ENCODE results near the gene HDAC7. TPM values are rescaled to one million over a fixed set of nuclear protein-coding genes. Genes with fewer than 3 reads are reported as not detected.
"Not testable (repeated sequence)": the region's sequence is repeated elsewhere in the genome, so short reads cannot be mapped to it uniquely, and the experiment has no call there.

The HDAC7 gene
- total RNA-seq, 1 donor: 48.9 TPM

GRCh38 chr12:47818467-47819137 is 1.1 kb downstream of the HDAC7 start:
- H3K4me3 ChIP-seq (ENCODE audit: low read depth, low read length): peak overlapping the region; percentile 88
- TF ChIP-seq CTCF (IDR thresholded peaks at IDR 0.05; ENCODE audit: insufficient read depth, low read length): no peak
- DNase-seq (ENCODE audit: low read depth): no peak

DNA sequence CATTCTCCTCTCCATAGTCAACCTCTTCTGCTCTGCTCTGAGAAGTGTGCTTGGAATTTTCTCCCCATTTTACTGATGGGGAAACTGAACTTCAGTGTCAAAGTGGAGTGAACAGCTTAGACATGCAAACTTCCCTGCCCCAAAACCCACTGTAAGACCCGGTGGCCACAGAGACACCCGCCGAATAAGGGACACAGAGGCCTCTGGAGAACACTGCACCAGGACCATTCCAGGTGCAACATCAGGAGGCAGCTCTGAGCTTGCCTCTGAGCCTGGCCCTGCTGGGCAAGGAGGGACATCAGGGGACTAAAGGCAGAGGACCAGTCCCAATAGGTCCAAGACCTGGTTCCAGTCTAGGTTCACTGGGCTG is 1.7 kb downstream of the HDAC7 start:
- H3K4me3 ChIP-seq (ENCODE audit: low read depth, low read length): peak overlapping the region; percentile 88
- no peak for DNase-seq (ENCODE audit: low read depth)
- no peak for TF ChIP-seq CTCF (IDR thresholded peaks at IDR 0.05; ENCODE audit: insufficient read depth, low read length)

DNA sequence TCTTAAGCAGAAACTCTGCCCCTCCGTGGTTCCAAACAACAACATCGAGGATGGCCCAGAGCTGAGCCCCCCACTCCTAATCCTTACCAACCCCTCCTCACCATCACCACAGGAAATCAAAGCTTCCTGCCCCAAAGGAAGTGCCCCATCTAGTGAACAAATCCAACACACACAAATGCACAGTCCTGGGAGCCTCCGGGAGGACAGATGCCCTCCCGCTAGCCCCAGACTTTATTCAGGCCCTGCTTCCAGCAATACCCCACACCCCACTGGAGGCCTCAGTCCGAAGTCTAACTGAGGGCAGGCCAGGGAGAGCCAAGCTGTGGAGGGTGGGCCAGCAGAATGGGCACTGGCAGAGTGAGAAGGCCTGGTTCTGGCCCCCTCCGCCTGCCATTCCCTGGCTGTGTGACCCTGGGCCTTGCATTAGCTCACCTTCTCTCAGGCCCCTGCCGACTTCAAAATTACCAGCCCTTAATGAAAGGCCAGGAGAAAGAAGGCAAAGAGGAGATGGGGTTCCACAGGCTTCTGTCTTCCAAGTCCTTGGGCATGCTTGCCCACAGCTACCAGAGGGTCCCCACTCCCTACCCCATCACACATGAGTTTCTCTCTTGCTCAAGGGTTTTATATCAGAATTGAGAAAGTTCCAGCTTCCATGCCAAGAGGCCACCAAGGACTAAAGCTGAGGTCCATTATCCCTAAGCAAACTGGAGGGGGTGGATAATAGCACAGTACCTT is 2.3 kb downstream of the HDAC7 start:
- TF ChIP-seq CTCF (IDR thresholded peaks at IDR 0.05; ENCODE audit: insufficient read depth, low read length): peak; percentile 44
- H3K4me3 ChIP-seq (ENCODE audit: low read depth, low read length): peak overlapping the region; percentile 88
- DNase-seq (ENCODE audit: low read depth): no peak

- TF ChIP-seq CTCF (IDR thresholded peaks at IDR 0.05; ENCODE audit: insufficient read depth, low read length): no peak
- no peak for DNase-seq (ENCODE audit: low read depth)
- peak overlapping the region; percentile 88 for H3K4me3 ChIP-seq (ENCODE audit: low read depth, low read length)
Observed at GRCh38 chr12:47816403-47817271, 3.1 kb downstream of the HDAC7 start.

DNA sequence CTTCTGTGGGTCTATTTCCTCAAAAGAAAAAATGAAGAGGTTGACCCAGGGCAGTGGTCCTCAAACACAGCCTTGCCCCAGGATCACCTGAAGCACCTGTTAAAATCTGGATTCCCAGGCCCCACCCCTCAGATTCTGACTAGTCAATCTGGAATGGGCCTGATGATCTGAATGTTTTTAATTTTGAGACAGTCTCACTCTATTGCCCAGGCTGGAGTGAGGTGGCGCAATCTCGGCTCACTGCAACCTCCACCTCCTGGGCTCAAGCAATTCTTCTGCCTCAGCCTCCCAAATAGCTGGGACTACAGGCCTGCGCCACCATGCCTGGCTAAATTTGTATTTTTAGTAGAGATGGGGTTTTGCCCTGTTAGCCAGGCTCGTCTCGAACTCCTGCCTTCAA is 4.3 kb downstream of the HDAC7 start:
- DNase-seq (ENCODE audit: low read depth); H3K4me3 ChIP-seq (ENCODE audit: low read depth, low read length): not testable (repeated sequence)

DNA sequence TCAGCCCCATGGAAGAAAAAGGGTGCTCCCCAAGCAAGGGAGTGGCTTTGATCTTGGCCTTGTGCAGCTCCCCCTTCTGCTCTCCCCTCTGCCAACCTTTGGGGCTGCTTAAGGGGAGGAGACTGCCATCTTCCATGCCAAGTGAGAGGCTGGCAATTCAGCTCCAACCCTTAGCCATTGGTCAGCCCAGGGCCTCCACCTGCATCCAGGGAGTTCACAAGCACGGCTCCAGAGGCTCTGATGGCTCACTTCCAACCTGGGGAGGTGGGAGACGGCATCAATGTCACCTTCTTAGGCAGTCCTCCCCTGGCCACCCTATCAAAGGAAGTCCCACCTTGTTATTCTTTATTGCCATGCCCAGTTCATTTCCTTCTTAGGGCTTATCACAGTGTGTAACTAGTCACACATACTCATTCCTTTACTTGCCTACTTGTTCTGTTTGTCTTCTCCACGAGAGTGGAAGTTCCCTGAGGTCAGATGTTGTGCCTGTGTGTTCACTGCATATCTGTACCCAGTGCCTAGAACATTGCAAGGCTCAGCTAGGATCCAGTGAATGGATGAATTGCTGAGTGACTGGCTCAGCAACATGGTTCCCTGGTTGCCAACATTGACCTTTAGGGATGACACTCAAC is 5.0 kb downstream of the HDAC7 start:
- H3K4me3 ChIP-seq (ENCODE audit: low read depth, low read length): peak overlapping the region; percentile 61
- TF ChIP-seq CTCF (IDR thresholded peaks at IDR 0.05; ENCODE audit: insufficient read depth, low read length): no peak
- no peak for DNase-seq (ENCODE audit: low read depth)
